CD4-positive, alpha-beta T cell treated with Interleukin-17A for 1 hour (primary cell): Measurements from ENCODE around the gene HOXC4.
"Not testable (repeated sequence)": the region's sequence is repeated elsewhere in the genome, so short reads cannot be mapped to it uniquely, and the experiment has no call there.

Experiments used
- DNase-seq: peaks from one replicate; pipeline ENCODE4 v3.0.0-alpha.2; 2020

The HOXC4 gene

DNA sequence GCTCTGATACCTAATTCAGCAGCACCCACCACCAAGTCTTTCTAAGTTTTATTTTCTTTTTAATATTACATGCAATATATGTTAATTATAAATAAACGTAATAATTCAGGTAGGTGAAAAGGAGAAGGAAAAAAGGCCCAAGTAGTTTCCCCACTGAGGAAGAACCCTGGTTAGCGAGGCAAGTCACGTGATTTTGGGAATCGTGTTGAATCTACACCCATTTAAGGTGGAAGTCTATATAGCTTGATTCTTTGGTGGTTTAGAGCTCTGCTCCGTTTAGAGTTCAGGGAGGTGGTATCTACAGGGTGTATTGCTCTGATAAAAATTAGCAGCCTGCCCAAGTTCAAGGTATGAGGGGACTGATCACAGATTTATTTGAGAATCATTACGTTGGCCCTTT, 47.0 kb downstream of the HOXC4 start:
- DNase-seq = not testable (repeated sequence)

DNA sequence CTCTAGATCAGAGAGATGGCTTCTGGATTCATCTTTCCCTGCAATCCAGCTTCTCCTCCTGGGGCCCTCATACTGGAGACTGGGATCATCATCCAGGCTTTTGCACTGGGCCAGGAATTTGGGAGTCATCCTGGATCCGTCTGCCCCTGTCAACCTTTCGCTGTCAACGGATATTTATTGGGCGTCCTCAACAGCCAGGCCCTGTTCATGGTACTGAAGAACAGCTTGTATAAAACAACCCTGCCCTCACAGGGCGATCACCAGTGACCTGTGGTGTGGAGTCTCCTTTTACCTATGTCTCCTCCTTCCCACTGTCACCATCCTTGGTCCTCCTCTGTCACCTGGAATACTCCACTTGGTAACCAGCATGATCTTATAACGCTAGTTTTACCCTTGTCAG, 48.6 kb downstream of the HOXC4 start:
- DNase-seq = not testable (repeated sequence)

DNA sequence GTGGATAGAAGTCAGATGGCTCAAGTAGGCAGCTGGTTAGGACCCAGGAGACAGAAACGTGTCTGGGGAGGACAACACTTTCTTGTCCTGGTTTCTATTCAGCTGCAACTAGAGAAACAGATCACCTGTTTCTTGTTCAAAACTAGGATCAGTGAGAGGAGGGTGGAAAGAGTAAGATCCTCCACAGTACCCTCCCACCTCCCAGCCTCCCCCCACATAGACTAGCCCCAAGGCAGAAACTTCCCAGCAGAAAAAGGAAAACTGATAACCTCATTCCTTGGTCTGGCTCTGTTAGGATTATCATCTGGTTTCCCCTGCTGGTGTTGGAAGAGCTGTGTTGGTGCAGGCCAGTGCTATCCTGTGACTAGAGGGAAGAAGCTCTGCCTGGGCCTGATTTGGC, 50.2 kb downstream of the HOXC4 start:
- DNase-seq = not testable (repeated sequence)
